DLD1 (cell line): ENCODE measurements around the gene BPNT1.
"Not testable (repeated sequence)": the region's sequence is repeated elsewhere in the genome, so short reads cannot be mapped to it uniquely, and the experiment has no call there.

Source experiments
- in situ Hi-C: cut with HindIII; loops from 2 replicates; pipeline ENCODE4 v1.10.0; 2017; ENCODE audit warnings: low sequenced_read_pairs

The BPNT1 gene

DNA sequence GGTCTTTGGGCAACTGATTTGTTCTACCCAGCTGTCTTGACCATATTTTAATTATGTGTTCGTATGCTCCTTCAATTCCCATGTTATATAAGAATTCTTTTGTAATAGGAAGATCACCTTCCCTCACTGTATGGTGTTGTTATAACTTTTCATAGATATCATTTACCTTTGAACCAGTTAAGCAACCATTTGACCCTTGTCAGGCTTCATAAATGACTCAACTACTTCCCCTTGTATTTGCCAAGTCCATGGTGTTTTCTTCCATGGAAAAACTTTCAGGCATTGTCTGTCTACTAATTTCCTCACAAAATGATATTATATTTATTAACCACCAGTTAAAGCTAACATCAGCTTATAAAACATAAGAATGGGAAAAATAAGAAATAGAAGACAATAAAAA is 5.1 kb downstream of the BPNT1 start:
- in situ Hi-C loops: no loop called here

DNA sequence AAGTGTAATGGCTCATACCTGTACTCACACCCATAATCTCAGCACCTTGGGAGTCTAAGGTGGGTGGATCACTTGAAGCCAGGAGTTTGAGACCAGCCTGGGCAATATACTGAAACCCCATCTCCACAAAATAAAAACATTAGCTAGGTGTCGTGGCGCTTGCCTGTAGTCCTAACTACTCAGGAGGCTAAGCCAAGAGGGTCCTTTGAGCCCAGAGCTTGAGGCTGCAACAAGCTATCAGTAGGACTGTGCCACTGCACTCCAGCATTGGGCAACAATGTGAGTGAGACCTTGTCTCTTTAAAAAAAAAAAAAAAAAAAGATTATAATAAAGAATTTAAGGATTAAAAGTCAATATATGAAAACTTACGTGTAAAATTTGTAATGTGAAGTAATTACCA is 11.7 kb downstream of the BPNT1 start:
- in situ Hi-C loops: no loop called here

DNA sequence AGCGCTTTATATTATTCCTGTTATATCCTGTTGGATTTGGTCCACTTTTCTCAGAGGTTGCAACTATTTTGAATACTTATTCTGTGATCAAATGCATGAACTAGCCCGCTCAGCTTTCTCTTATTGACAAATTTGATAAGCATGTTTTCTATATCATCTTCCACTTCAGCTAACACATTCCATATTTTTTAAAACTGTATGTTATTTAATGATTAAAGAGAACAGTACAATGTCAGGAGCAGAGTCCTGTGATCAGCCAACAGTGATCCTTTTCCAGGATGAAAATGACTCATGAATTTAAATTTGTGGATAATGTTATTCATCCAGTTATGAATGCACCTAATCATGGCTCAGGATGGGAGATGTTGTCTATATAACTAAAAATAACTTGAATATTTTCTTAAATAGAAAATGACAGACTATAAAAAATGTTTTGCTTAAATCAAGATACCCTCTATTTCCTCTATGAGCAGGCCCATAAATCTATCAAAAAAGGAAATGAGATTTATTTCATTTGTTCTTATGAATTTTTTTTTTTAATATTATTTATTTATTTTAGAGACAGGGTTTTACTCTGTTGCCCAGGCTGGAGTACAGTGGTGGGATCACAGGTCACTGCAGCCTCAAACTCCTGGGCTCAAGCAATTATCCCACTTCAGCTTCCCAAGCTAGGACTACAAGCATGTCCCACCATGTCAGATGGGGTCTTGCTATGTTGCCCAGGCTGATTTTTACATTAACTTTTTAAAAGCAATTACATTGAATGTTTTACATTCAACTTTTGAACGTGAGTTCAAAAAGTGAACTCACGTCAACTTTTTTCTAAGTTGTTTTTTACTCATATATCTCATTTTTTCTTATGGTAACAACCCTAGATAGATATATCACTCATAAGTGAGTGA is 12.5 kb downstream of the BPNT1 start:
- in situ Hi-C loops: no loop called here

DNA sequence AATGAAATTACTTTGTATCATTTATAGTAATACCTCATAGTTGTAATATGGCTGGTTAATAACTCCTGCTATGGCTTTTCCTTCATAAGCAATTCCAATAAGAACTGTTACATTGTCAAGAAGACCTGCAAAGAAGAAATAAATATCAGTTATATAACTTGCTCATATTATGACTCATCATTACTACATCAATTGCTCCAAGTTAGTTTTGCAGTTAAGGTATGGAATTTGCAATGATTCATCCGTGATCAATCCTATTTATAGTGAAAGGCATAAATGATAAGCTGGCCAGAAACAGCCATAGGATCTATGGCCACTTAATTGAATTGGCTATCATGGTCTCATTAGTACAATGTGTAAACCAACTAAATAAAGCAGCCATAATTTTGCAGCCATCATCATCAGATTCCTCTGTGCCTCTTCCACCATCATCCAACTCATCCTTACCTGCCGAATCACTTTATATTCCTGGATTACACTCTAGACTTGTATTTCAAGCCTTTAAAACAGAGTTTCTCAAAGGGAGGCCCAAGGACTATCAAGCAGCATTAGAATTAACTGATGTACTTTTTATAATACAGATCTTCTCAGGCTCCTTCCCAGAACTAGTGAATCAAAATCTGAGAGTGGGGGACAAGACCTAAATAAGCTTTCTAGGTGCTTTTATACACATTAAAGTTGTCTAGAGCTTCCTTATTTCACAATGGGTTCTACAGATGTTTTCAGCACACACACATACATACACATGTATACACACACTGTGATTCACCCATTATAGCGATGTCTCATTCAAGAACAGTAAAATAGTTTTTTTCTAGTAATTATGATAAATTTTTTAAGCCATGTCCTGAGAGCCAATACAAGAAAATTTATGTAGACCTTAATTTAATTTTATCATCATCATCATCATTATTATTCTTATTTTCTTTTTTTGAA is 22.1 kb downstream of the BPNT1 start:
- in situ Hi-C loops: no loop called here

DNA sequence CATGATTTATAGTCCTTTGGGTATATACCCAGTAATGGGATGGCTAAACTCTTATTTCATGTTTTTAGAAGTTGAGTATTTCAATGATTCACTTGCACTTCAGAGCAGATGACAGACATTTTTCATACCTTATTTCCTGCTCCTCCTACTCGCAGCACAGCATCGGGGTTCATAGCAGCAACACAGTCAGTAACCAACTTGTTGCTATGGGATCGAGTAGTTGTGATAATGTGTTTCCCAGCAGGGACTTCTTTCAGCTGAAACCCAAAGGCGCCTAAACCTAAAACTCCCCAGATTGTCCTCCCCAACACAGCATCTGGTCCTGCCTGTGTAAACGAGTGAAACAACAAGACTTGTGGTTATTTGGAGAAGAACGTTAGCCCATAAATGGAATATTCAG is 27.0 kb downstream of the BPNT1 start:
- in situ Hi-C loops: no loop called here

DNA sequence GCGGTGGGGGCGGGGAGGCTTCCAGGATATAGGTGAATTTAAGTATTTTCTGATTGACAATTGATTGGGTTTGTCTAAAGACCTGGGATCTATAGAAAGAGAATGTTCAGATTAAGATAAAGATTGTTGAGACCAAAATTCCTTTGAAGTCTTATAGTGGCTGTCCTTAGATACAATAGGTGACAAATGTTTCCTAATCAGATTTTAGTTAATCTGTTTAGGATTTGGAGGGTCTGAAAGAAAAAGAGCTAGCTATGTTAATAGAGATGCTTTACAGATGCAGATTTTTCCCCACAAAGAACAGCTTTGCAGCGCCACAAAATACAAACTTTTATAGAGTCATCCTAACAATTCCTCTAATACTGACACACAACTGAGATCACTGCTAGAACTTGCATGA is 28.7 kb downstream of the BPNT1 start:
- in situ Hi-C loops: no loop called here

DNA sequence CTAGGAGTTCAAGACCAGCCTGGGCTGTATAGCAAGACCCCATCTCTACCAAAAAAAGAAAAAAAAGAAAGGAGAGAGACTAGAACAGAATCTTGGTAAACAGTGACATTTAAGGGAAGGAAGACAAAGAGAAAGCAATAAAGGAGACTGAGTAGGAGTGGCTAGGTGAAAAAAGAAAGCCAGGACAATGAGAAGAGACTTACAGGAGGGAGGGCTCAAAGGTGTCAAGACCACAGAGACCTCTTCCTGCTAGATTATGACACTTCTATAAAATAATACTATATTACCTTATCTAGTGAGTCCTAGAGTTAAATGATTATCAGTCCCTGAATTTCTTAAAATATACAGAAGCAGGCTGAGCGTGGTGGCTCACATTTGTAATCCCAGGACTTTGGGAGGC is 33.2 kb downstream of the BPNT1 start:
- in situ Hi-C loops: no loop called here

DNA sequence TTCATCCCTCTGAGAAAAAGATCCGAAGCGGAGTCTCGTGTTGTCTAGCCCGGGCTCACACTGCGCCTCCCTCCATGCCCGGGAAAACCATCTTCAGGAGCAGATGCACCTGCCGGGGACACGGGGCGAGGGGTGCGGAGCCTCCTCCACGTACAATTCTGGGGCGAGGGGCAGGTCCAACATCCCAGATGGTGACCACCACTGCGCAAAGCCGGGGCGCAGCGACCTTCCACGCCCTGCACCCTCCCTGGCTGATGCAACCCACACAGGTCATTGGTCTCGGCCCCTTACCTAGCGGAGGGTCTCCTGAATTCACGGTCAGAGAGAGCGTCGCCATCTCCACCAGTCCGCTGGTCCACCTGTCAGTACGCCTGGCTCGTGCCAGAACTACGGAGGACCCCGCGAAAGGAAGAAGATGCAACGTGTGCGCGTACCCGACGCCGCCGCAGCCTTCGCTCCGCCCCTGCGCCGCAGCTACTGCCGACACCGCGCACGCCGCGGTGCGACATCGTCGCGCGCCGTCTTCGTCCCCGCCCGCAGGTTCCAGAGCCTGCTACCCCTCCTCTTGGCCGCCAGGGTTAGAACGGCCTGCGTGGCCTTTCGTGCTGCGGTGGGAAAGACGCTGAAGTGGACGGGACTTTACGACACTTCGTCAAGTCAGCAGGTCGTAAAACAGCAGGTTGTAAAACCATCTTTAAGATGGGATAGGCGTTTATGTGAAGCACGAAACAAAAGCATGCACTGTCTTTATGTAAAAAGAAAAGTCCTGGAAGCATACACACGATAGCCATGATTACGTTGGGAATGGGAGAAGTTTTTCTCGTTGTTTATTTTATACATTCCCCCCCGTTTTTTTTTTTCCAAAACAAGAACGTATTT is 43.3 kb downstream of the BPNT1 start, which contains the start of gene EPRS1:
Gene EPRS1, minus strand, starts transcription at position 454 of the 879 bp plus-strand sequence. Its CDS starts 117 bp downstream, at position 337.
- in situ Hi-C loops: no loop called here

DNA sequence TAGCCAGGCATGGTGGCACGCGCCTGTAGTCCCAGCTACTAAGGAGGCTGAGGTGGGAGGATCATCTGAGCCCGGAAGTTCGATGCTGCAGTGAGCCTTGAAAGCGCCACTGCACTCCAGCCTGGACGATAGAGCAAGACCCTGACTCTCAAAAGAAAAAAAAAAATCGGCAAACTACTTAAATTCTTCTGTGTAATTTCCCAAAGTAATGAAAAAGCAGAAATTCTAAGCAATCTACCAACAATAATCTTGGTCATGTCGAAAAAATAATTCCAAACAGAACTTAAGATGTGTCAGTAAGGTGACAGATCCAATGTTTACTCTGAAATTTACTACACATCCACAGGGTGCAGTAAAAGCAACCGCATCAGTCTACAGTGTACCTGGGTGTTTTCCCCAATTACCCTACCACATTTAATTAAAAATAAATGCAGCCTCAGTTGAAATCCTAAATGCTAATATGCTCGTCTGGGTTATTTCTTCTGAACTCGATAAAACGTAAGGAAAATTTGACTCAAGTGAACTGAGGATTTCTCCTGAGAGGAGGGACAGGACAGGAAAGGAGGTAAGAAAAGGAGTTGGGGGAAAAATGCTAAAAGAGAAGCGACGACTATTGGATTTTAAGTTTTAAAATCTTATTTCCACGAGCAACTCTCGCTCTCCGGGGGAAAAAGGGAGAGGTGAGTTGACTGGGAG is 44.1 kb downstream of the BPNT1 start:
- in situ Hi-C loops: no loop called here

DNA sequence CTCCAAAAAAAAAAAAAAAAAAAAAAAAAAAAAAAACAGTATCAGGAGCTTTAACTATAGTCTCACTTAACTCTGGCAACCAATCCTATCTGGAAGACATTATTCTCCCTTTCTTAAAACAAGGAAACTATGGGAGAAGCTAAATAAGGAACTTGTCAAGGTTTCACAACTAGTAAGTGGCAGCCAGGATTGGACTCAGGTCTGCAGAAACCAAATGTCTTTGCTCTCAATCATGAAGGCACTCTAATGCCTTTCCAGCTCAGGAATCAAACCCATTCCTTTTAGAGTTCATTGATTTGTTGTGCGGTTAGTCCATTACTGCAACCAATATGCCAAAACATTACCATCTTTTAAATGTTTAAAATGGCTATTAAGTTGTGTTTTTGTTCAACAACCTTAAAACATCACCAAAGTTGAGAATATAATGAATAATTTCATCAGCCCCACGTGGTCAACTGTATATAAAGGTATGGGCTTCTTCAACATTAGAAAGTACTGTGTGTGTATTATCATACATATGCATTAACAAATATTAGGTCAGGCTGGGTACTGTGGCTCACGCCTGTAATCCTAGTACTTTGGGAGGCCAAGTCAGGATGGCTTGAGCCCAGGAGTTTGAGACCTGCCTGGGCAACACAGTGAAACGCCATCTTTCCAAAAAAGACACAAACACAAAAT is 44.8 kb downstream of the BPNT1 start:
- in situ Hi-C loops: no loop called here

DNA sequence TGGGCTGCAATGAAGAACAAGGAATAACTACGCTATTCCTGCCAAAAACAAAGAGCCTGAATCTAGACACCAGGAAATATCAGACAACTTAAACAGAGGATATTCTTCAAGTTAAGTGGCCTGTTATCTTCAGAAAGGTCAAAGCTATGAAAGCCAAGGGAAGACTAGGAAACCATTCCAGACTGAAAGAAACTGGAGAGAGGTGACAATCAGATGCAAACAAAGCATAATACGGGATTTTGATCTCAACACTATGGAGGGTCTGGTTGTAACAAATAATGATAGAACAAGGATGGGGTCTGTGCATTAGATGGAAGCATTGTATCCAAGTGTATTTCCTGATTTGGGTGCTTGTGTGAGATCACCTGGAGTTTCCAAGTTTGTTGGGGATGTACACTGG is 45.9 kb downstream of the BPNT1 start:
- in situ Hi-C loops: no loop called here

DNA sequence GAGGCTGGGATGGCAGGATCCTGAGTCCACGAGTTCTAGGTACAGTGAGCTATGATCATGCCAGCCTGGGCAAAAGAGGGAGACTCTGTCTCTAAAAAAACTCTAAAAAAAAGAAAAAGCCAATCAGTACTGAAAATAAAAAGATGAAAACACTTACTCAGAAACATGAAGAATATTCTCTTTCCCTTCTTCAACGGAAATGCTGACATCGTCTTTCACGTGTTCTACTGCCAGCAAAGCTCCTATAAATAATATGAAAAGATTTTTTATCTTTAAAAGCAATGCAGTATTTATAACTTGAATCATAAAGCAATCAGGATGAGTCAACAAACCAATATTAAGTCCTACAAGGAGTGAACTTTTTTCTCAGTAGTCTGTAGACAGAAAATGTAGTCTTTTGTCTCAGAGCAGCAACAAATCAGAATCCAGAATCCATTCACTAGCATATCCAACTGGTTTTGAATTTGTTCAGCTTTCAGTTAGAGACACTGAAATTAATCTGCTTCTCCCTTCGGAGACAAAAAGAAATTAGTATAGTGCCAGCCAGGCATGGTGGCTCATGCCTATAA is 49.5 kb downstream of the BPNT1 start:
- in situ Hi-C loops: no loop called here

DNA sequence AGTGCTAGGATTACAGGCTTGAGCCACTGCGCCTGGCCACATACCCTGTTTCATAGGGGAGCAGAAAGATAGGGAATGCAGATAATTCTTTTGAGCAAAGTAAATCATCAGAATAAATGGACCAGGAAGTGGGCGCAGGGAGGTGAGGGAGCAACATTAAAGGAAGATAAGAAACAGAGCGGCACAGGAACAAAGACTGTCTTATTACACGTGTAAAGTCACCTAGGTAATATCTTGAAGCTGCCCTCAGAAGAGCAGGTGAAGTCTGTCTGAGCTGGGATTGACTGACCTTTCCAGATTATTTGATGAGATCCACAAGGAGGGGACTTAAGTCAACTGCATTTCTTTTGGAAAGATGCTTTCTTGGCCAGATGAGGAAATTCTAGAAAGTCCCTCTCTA is 50.9 kb downstream of the BPNT1 start:
- in situ Hi-C loops: no loop called here

DNA sequence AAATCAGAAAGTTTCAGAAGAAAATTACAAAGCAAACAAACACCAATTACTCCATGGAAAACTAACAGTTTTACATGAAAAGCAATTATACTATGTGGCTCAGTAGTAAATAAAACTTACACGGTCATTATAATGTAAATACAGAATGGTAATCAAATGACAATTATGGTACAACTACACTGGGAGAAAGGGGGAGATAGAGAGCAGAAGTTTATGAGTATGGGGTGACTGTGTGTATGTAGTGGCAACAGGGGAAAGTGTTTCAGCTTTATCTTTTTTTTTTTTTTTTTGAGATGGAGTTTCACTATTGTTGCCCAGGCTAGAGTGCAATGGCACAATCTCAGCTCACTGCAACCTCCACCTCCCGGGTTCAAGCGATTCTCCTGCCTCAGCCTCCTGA is 51.8 kb downstream of the BPNT1 start:
- in situ Hi-C loops: not testable (repeated sequence)

DNA sequence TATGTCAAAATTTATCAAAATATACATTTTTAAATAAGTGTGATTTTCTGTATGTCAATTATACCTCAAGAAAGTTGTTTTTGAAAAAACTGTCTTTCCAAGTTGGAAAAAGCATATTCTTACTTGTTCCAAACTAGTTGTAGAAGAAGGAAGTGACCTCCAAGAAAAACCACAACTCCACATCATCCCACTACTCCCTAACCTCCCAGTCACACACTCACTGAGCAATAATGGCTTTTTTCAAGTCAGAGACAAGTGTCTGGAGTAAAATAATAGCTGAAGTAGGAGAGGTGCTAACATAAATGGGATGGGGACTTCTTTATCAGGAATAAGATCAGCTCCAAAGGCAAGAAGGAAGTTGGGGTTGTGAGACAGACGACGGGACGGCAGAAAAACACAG is 56.7 kb downstream of the BPNT1 start:
- in situ Hi-C loops: no loop called here

DNA sequence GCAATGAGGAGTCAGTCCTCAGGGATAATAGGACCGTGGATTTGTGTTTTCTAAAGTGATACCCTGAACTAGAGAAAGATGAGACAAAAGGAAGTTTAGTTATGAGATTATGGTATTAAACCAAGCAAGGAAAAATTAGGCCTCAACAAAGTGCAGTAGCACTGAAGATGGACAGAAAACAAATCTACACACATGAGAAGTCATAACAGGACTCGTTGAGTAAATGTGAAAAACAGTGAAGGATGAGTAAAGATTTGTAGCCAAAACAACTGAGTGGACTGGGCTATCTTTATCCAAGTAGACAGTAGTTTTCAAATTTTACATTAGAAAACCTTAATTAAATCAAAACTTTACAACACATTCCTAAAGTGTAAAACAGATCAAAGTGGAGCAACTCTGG is 58.3 kb downstream of the BPNT1 start:
- in situ Hi-C loops: no loop called here

DNA sequence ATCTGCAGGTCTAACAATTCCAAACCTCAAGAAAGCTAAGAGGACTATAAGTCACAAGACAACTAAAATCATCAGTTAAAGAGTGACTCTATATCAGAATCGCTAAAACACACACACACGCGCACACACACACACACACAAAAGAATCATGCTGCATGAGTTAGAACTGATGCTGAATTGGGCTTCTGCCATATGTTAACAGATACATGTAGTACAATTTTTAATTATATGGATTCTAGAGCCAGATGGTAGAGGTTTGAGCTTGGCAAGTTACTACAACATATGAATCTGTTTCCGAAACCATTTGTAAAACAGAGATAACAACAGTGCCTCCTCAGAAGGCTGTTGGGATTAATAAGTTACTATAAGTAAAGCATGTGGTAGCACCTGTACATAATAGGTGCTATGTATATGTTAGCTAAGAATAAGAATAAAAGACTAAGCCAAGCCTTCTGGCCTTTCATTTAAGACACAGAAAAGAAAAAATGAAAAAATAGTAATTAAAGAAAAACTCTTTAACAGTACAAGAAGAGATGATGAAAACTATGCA is 61.2 kb downstream of the BPNT1 start:
- in situ Hi-C loops: no loop called here

DNA sequence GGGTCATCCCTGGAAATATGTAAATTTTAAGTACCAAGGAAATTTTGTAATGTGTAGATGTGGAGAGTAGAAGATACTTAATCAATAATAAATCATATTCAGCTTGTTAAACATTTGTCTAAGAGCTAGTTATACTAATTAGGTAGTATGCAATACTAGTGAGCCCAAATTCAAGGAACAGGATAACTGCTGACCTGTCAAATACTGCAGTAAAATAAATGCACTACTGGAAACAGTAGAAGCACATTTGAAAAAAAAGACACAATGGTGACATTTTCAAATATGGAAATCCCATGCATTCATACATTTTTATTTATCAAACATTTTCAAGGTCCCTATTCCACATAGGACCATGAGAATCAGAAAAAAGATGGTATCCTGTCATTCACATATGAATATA is 70.5 kb downstream of the BPNT1 start:
- in situ Hi-C loops: no loop called here

DNA sequence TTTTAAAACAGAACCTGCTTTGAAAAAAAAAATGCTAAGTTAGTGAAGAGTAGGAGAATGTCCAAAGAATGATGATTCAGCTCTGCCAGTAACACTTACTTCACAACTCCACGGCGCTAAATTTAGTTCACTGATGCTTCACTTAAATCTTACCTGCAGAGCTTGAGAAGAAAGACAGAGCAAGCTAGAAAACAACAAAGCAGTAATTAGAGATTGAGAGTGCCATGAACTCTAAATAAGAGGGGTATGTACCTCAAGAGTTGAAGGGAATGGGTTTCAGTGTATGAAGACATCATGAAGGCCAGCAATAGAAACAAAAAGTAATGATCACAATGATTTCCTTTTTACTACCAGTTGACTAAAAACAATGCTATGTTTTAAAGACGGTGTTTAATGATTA is 76.1 kb downstream of the BPNT1 start:
- in situ Hi-C loops: no loop called here
